ENCODE results near the gene ADISSP.

ADISSP gene

GRCh38 chr20:3721912-3722311, 45.6 kb downstream of the ADISSP start:
- in situ Hi-C loops (cut with MboI; ENCODE audit: low sequenced_read_pairs, unreplicated experiment), result no loop called here
- TF ChIP-seq, protein P1, sequence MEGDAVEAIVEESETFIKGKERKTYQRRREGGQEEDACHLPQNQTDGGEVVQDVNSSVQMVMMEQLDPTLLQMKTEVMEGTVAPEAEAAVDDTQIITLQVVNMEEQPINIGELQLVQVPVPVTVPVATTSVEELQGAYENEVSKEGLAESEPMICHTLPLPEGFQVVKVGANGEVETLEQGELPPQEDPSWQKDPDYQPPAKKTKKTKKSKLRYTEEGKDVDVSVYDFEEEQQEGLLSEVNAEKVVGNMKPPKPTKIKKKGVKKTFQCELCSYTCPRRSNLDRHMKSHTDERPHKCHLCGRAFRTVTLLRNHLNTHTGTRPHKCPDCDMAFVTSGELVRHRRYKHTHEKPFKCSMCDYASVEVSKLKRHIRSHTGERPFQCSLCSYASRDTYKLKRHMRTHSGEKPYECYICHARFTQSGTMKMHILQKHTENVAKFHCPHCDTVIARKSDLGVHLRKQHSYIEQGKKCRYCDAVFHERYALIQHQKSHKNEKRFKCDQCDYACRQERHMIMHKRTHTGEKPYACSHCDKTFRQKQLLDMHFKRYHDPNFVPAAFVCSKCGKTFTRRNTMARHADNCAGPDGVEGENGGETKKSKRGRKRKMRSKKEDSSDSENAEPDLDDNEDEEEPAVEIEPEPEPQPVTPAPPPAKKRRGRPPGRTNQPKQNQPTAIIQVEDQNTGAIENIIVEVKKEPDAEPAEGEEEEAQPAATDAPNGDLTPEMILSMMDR (IDR thresholded peaks at IDR 0.05; ENCODE audit: borderline replicate concordance, control extremely low read depth, extremely low read depth, insufficient read depth, missing control alignments), result no peak
- no peak for DNase-seq (ENCODE audit: low spot score)

- TF ChIP-seq, protein P1 (IDR thresholded peaks at IDR 0.05; ENCODE audit: borderline replicate concordance, control extremely low read depth, extremely low read depth, insufficient read depth, missing control alignments), result no peak
- no peak for DNase-seq (ENCODE audit: low spot score)
- in situ Hi-C loops (cut with MboI; ENCODE audit: low sequenced_read_pairs, unreplicated experiment), result no loop called here
Measured at GRCh38 chr20:3720626-3721025, 46.9 kb downstream of the ADISSP start.

DNA sequence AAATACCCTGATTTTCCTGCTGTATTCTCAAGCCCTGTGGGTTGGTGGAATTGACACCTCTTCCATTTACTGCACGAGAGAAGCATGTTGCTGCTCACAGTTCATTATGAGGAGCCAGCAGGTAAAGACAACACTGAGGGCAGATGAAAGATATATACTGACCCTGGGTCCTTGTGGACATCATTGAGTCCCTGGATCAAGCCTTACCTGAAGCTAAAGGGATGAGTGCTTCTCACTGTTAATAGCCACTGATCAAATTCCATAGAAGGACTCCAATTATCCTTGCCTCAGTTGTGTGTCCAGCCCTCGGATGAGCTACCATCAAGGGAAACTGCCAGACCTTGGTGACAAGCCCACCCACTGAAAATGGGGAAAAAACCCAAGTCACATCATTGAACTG, 47.5 kb downstream of the ADISSP start:
- in situ Hi-C loops (cut with MboI; ENCODE audit: low sequenced_read_pairs, unreplicated experiment), result no loop called here
- no peak for DNase-seq (ENCODE audit: low spot score)
- TF ChIP-seq, protein P1 (IDR thresholded peaks at IDR 0.05; ENCODE audit: borderline replicate concordance, control extremely low read depth, extremely low read depth, insufficient read depth, missing control alignments), result no peak

DNA sequence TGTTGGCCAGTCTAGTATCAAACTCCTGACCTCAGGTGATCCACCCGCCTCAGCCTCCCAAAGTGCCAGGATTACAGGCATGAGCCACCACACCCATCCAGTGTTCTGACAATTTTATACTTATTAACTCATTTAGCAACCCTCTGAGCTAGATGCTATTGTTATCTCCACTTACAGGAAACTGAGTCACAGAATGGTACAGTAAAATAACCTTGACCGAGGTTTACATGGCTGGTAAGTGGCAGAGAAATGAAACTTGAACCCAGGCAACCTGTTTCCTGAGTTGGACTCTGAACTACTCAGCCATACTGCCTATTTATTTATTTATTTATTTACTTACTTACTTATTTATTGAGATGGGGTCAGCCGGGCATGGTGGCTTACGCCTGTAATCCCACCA, 48.5 kb downstream of the ADISSP start:
- DNase-seq (ENCODE audit: low spot score), result no peak
- in situ Hi-C loops (cut with MboI; ENCODE audit: low sequenced_read_pairs, unreplicated experiment), result no loop called here
- TF ChIP-seq, protein P1 (IDR thresholded peaks at IDR 0.05; ENCODE audit: borderline replicate concordance, control extremely low read depth, extremely low read depth, insufficient read depth, missing control alignments), result no peak

DNA sequence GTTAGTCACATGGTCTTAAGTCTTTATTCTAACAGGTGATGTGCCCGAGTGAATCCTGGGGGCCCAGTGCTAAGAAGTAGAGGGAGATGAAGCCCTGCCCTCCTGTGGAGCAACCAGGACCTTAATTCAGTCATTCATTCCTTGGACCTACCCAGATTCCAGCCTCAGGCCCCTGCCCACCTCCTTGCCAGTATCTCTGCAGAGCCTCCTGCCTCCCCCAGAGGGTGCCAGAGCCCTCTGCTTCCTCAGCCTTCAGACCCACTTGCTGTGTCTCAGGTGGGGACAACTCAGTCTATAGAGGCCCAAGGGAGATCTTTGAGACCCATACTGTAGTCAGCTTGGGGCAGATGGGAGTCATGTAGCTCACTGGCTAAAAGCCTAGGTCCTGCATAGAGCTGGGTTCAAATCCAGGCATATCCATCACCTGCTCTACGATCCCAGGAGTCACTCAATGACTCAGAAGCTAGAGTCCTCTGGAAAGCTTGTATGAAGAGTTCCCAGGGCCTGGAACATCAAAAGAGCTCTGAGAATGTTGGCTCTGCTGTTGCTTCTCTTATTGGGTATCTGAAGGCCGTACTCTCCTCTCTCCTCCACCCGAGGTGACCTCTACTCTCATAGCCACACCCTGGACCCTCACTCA, 51.2 kb downstream of the ADISSP start:
- peak; percentile 71 for DNase-seq (ENCODE audit: low spot score)
- TF ChIP-seq, protein P1 (IDR thresholded peaks at IDR 0.05; ENCODE audit: borderline replicate concordance, control extremely low read depth, extremely low read depth, insufficient read depth, missing control alignments), result peak; percentile 39
- in situ Hi-C loops (cut with MboI; ENCODE audit: low sequenced_read_pairs, unreplicated experiment), result no loop called here

GRCh38 chr20:3714092-3714491, 53.5 kb downstream of the ADISSP start:
- TF ChIP-seq, protein P1 (IDR thresholded peaks at IDR 0.05; ENCODE audit: borderline replicate concordance, control extremely low read depth, extremely low read depth, insufficient read depth, missing control alignments), result no peak
- DNase-seq (ENCODE audit: low spot score), result no peak
- in situ Hi-C loops (cut with MboI; ENCODE audit: low sequenced_read_pairs, unreplicated experiment), result no loop called here
